GM10266 (cell line): ENCODE results near the gene OSBPL5.

ENCODE experiments used
- DNase-seq: peaks from one replicate; pipeline ENCODE4 v3.0.0; 2012; ENCODE audit errors: extremely low spot score
- TF ChIP-seq, protein P1 (sequence below): IDR thresholded peaks from 2 replicates; pipeline ENCODE4 v1.5.1; 2012; ENCODE audit warnings: mild to moderate bottlenecking, low read depth; ENCODE audit not compliant: control insufficient read depth, insufficient read depth; ENCODE audit errors: missing control alignments

The OSBPL5 gene

DNA sequence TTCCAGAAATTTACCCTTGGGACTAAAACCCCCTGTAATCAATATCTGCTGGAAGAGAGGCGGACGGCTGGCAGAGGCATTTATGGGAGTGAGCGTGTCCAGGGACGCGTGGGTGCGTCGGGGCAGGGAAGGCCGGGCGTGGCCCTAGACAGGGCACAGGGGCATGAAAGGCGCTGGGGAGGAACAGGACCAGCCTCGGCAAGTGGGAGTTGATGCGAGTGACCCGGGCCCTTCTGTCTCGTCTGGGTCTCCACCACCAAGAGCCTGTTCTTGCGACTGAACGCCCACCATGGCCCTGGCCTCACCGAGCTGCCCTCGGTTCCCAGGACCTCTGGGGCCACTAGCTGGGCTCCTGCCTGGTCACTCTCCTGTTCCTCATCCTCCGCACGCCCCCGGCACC lies 17.5 kb downstream of the OSBPL5 start:
- TF ChIP-seq, protein P1, sequence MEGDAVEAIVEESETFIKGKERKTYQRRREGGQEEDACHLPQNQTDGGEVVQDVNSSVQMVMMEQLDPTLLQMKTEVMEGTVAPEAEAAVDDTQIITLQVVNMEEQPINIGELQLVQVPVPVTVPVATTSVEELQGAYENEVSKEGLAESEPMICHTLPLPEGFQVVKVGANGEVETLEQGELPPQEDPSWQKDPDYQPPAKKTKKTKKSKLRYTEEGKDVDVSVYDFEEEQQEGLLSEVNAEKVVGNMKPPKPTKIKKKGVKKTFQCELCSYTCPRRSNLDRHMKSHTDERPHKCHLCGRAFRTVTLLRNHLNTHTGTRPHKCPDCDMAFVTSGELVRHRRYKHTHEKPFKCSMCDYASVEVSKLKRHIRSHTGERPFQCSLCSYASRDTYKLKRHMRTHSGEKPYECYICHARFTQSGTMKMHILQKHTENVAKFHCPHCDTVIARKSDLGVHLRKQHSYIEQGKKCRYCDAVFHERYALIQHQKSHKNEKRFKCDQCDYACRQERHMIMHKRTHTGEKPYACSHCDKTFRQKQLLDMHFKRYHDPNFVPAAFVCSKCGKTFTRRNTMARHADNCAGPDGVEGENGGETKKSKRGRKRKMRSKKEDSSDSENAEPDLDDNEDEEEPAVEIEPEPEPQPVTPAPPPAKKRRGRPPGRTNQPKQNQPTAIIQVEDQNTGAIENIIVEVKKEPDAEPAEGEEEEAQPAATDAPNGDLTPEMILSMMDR, result no peak
- DNase-seq, result no peak

DNA sequence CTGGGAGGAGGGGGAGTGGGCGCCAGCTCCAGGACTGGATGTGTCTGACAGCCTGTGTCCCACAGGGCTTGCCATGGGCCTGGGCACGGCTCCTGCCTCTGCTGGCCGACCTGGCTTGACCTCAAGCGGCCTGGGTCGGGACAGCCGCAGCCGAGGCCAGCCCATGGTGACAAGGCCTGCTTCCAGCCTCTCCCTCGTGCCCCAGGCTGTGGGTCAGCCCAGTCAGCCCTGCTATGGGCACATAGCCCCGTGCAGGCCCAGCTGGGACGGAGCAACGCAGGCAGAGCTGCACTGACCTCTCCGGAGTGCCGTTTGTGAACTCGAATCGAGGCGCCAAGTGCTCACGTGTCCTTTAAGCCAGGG lies 17.9 kb downstream of the OSBPL5 start:
- TF ChIP-seq, protein P1, result no peak
- no peak for DNase-seq

DNA sequence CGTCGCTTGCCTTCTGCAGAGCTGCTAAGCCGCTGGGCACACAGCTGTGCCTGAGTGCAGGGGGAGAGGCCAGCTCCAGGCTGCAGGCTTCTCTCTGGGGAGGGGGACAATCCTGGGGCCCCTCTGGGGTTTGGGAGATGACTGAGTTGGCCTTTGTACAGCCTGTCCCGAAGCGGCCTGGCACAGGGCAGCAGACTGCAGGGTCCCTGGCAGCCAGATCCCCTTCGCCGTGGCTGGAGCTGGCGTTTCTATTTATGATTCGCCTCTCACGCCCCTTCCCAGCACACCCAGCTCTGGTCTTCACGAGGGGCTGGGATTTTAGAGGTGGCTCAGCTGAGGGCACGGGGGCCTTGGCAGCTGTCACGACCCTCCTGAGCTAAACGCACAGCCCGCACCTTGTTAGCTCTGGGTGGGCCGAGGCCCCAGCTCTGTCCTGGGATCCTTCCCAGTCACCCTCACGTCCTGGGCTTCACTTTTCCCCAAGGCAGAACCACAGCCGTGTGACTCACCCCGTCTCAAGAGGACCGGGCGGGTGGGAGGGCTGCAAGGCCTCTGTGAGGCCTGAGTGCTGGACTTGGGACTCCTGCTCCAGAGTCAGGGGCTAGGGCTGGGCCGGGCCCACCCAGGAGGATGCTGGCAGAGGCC lies 18.4 kb downstream of the OSBPL5 start:
- TF ChIP-seq, protein P1, result no peak
- no peak for DNase-seq

DNA sequence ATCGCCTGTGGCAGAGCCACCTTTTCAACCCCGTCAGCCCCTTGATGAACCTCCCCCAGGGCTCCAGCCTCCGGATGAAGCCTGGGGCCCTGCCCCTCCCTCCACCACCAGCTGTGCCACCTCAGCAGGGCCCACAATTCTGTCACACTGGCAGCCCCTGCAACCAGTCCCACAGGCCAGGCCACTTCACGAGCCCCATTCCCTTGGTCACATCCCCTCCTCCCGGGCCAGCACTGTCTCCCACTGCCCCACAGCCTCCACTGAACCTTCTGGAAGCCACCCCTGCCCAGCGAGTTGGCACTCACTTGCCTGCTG lies 19.9 kb downstream of the OSBPL5 start:
- no peak for DNase-seq
- TF ChIP-seq, protein P1, result no peak

DNA sequence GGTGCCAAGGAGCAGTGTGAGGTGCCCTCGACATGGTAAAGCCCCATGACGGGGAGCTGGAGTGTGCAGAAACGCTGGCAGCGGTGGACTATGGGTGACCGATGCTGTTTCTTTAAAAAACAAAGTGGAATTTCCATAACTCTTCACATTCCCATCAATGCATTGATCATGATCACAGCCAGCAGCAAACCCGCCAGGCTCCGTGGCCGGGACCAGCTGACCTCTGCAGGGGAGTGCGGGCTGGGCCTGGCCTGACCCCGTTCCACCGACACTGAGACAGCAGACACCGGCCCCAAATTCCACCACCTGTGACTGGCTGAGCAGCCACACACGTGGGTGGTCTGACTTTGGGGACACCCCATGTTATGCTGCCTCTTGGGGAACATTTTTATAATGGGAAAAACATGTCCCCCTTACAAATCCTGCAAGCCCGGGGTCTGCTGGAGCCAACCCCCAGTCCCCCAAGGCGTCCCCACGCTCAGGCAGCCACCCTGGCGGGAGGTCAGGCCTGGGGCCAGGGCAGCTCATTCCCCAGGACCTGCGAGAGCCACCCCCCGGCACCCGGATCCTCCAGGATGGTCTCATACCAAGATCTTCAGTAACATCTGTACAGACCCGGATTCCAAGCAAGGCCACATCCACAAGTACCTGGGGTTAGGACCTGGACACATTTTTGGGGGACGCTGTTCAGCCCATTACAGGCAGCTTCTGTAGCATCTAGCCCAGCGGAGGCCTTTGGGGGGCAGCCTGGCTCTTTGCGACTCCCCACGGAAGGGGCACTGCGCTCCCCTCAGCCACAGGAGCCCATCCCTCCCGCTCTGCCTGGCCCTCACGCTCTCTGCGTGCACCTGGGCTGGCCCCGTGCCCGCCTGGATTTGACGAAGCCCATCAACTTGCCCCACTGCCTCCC lies 20.6 kb downstream of the OSBPL5 start:
- TF ChIP-seq, protein P1, result no peak

DNA sequence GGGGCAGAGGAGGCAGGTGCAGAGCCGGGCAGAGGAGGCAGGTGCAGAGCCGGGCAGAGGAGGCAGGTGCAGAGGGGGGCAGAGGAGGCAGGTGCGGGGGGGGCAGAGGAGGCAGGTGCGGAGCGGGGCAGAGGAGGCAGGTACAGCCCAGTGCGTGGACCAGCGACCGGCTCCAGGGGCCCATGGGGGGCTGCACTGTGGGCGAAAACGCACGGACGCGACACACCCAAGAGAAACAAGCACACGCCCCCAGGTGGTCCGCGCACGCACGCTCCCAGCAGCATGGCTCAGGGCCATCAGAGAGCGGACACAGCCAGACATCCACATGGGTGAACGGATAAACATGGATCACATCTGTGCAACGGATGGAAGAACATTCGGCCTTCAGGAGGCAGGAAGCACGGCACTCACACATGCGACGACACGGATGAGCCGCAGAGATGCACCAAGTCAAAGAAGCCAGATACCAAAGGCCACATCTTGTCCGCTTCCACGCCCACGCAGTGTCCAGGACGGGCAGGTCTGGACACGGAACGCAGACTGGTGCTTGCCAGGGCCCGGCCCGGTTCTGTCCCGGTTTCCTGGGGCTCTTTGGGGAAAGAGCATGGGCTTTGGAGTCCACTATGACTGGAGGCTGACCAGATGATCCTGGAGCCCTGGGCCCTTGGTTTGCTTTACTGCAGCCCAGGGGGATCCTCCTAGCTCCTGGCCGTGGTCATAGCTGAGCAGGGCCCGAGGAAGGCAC lies 21.8 kb downstream of the OSBPL5 start:
- no peak for DNase-seq
- TF ChIP-seq, protein P1, result no peak

More for the DNA sequence above, 20.6 kb downstream of the OSBPL5 start:
- no peak for DNase-seq
